Adrenal gland (tissue), 5 donors: Measurements from ENCODE around the gene UQCRH.

Source experiments
- POLR2A ChIP-seq, 2 donors: fragments of 450-650 bp; IDR thresholded peaks; one replicate each; pipeline ENCODE4 v1.6.1; 2017; ENCODE audit warnings: antibody characterized with exemption in 2 of 2, mild to moderate bottlenecking in 2 of 2, moderate library complexity in 1 of 2
- TF ChIP-seq, protein P1 (sequence below), 6 experiments: fragments of 450-650 bp in 4 of 6; fragments of 200-600 bp in 2 of 6; sonication (generic) in 1 of 6; IDR thresholded peaks; 1 replicate in 5 of 6; 2 replicates in 1 of 6; pipeline versions ENCODE4 v1.5.1 to v1.8.0; 2016 to 2021; ENCODE audit warnings: antibody characterized with exemption in 6 of 6, mild to moderate bottlenecking in 2 of 6, moderate library complexity in 1 of 6
- donor health status: DM: no; HTN: no; CAD: no.

DNA sequence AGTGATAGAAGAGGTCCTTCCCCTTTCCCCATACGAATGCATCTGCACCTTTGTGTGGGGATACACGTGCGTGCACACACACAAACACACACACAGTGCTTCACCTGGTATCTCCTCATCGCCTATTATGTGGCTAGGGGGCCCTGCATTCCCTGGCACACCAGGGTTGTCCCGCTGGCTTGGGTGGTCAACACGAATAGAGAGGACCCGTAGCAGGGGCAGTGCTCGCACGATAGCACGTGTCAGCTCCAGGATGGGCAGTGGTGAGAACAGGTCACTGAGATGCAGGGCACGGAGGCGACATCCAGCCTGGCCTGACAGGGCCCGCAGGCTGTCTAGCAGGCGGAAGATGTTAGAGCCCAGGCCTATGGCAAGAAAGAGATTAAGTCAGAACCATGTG is 22.5 kb upstream of the UQCRH start:
- TF ChIP-seq, protein P1, sequence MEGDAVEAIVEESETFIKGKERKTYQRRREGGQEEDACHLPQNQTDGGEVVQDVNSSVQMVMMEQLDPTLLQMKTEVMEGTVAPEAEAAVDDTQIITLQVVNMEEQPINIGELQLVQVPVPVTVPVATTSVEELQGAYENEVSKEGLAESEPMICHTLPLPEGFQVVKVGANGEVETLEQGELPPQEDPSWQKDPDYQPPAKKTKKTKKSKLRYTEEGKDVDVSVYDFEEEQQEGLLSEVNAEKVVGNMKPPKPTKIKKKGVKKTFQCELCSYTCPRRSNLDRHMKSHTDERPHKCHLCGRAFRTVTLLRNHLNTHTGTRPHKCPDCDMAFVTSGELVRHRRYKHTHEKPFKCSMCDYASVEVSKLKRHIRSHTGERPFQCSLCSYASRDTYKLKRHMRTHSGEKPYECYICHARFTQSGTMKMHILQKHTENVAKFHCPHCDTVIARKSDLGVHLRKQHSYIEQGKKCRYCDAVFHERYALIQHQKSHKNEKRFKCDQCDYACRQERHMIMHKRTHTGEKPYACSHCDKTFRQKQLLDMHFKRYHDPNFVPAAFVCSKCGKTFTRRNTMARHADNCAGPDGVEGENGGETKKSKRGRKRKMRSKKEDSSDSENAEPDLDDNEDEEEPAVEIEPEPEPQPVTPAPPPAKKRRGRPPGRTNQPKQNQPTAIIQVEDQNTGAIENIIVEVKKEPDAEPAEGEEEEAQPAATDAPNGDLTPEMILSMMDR (IDR thresholded peaks at IDR 0.05), result no peak
- TF ChIP-seq POLR2A (IDR thresholded peaks at IDR 0.05), result no peak
